Bone marrow (tissue), 2 donors: ENCODE measurements around the gene DGCR6.
"Not testable (repeated sequence)": the region's sequence is repeated elsewhere in the genome, so short reads cannot be mapped to it uniquely, and the experiment has no call there.

ENCODE experiments used
- DNase-seq, 2 donors: peaks; one replicate each; lab custom pipeline; 2025; lab: John Stamatoyannopoulos, UW

Gene DGCR6

GRCh38 chr22:18905540-18906409, at the start of gene DGCR6:
TSS of gene DGCR6 (plus strand) at chr22:18906320. CDS start at chr22:18906375, 55 bp downstream.
- no peak for DNase-seq

GRCh38 chr22:18859314-18859713, 46.8 kb upstream of the DGCR6 start:
- DNase-seq = not testable (repeated sequence)

- not testable (repeated sequence) for DNase-seq
Observed at GRCh38 chr22:18881260-18881659, 24.9 kb upstream of the DGCR6 start.

- DNase-seq = not testable (repeated sequence)
Observed at GRCh38 chr22:18884465-18884864, 21.7 kb upstream of the DGCR6 start.

- no peak for DNase-seq
Observed at GRCh38 chr22:18888115-18888514, 18.0 kb upstream of the DGCR6 start.

GRCh38 chr22:18890510-18891192, 15.5 kb upstream of the DGCR6 start:
- DNase-seq = not testable (repeated sequence)

- DNase-seq = not testable (repeated sequence)
Observed at GRCh38 chr22:18893775-18894174, 12.3 kb upstream of the DGCR6 start.

- DNase-seq = not testable (repeated sequence)
Observed at GRCh38 chr22:18896037-18896657, 10.0 kb upstream of the DGCR6 start.

GRCh38 chr22:18906410-18906745, 258 bp downstream of the DGCR6 start:
- not testable (repeated sequence) for DNase-seq

GRCh38 chr22:18906896-18907295, 776 bp downstream of the DGCR6 start:
- no peak for DNase-seq

GRCh38 chr22:18909556-18909955, 3.4 kb downstream of the DGCR6 start:
- no peak for DNase-seq

GRCh38 chr22:18911535-18911934, 5.4 kb downstream of the DGCR6 start:
- DNase-seq = not testable (repeated sequence)

GRCh38 chr22:18912264-18912946, 6.3 kb downstream of the DGCR6 start:
- DNase-seq = not testable (repeated sequence)

GRCh38 chr22:18914558-18914957, 8.4 kb downstream of the DGCR6 start:
- DNase-seq = not testable (repeated sequence)

GRCh38 chr22:18915550-18915949, 9.4 kb downstream of the DGCR6 start:
- DNase-seq = not testable (repeated sequence)

- DNase-seq = not testable (repeated sequence)
Observed at GRCh38 chr22:18917818-18918217, 11.7 kb downstream of the DGCR6 start.

GRCh38 chr22:18920257-18920902, 14.3 kb downstream of the DGCR6 start:
- DNase-seq = not testable (repeated sequence)

GRCh38 chr22:18925368-18926064, 19.4 kb downstream of the DGCR6 start:
- no peak for DNase-seq

- DNase-seq = no peak
Observed at GRCh38 chr22:18927020-18927419, 20.9 kb downstream of the DGCR6 start.

GRCh38 chr22:18927573-18927972, 21.5 kb downstream of the DGCR6 start:
- DNase-seq = no peak

GRCh38 chr22:18929459-18929858, 23.3 kb downstream of the DGCR6 start:
- DNase-seq = no peak
